Transverse colon (tissue), 4 donors: Measurements from ENCODE around the gene SDK2.

ENCODE experiments used
- CTCF ChIP-seq, 5 experiments: fragments of 200-600 bp in 3 of 5; fragments of 450-650 bp in 2 of 5; sonication (generic) in 3 of 5; IDR thresholded peaks; 1 replicate in 2 of 5; 2 replicates in 3 of 5; pipeline ENCODE4 v1.5.1; 2016 to 2017; ENCODE audit warnings: antibody characterized with exemption in 5 of 5, inconsistent platforms in 3 of 5, mild to moderate bottlenecking in 2 of 5, moderate library complexity in 1 of 5
- POLR2AphosphoS5 ChIP-seq, 3 donors: sonication (generic); formaldehyde crosslinking; IDR thresholded peaks; one replicate each; pipeline ENCODE4 v1.6.1; 2016; ENCODE audit warnings: antibody characterized with exemption in 3 of 3

GRCh38 chr17:73514146-73514863, 129.9 kb downstream of the SDK2 start:
- no peak for TF ChIP-seq POLR2AphosphoS5 (IDR thresholded peaks at IDR 0.05)
- TF ChIP-seq CTCF (IDR thresholded peaks at IDR 0.05), result no peak
